Hepatocyte (in vitro differentiated cells): ENCODE results near the gene ABR. TPM values are rescaled to one million over a fixed set of nuclear protein-coding genes. Genes with fewer than 3 reads are reported as not detected.

Source experiments
- DNase-seq: peaks from one replicate; pipeline ENCODE4 v3.0.0-alpha.2; 2016; ENCODE audit warnings: low spot score
- H2AFZ ChIP-seq: fragments of 200-600 bp; sonication (generic); 2 replicates; pipeline ENCODE4 v1.6.0; 2016; ENCODE audit warnings: antibody characterized with exemption, mild to moderate bottlenecking
- H3K27ac ChIP-seq: fragments of 200-600 bp; sonication (generic); 2 replicates; pipeline ENCODE4 v1.5.1; 2016; ENCODE audit warnings: mild to moderate bottlenecking
- H3K27me3 ChIP-seq: fragments of 200-600 bp; sonication (generic); 2 replicates; pipeline ENCODE4 v1.6.1; 2016
- H3K36me3 ChIP-seq: fragments of 200-600 bp; sonication (generic); replicated peaks from 2 replicates; pipeline ENCODE4 v1.5.1; 2016; ENCODE audit warnings: low read depth; ENCODE audit not compliant: insufficient read depth
- H3K4me1 ChIP-seq: fragments of 200-600 bp; sonication (generic); 2 replicates; pipeline ENCODE4 v1.5.1; 2016; ENCODE audit warnings: mild to moderate bottlenecking, moderate library complexity; ENCODE audit not compliant: insufficient read depth
- H3K4me2 ChIP-seq: fragments of 200-600 bp; sonication (generic); 2 replicates; pipeline ENCODE4 v1.6.0; 2016
- H3K4me3 ChIP-seq: fragments of 200-600 bp; sonication (generic); 2 replicates; pipeline ENCODE4 v1.5.1; 2016; ENCODE audit warnings: mild to moderate bottlenecking
- H3K79me2 ChIP-seq: fragments of 200-600 bp; sonication (generic); 2 replicates; pipeline ENCODE4 v1.6.0; 2017; ENCODE audit warnings: mild to moderate bottlenecking
- H3K9me2 ChIP-seq: fragments of 200-600 bp; sonication (generic); replicated peaks from 2 replicates; pipeline ENCODE4 v1.6.0; 2017; ENCODE audit warnings: mild to moderate bottlenecking; ENCODE audit not compliant: insufficient read depth
- H3K9me3 ChIP-seq: fragments of 200-600 bp; sonication (generic); 2 replicates; pipeline ENCODE4 v1.5.1; 2016; ENCODE audit warnings: low read depth, mild to moderate bottlenecking
- H4K20me1 ChIP-seq: fragments of 200-600 bp; sonication (generic); 2 replicates; pipeline ENCODE4 v1.6.0; 2016; ENCODE audit warnings: mild to moderate bottlenecking; ENCODE audit not compliant: insufficient read depth, poor library complexity, severe bottlenecking
- CTCF ChIP-seq: fragments of 200-600 bp; sonication (generic); IDR thresholded peaks from 2 replicates; pipeline ENCODE4 v1.5.1; 2016; ENCODE audit warnings: antibody characterized with exemption, mild to moderate bottlenecking; ENCODE audit not compliant: poor library complexity
- EZH2 ChIP-seq: fragments of 200-600 bp; sonication (generic); IDR thresholded peaks from 2 replicates; pipeline ENCODE4 v1.6.1; 2016; ENCODE audit warnings: antibody characterized with exemption, mild to moderate bottlenecking, borderline replicate concordance
- EZH2phosphoT487 ChIP-seq: fragments of 200-600 bp; sonication (generic); IDR thresholded peaks from one replicate; pipeline ENCODE4 v1.6.1; 2018; ENCODE audit warnings: antibody characterized with exemption, mild to moderate bottlenecking, low read depth, moderate library complexity; ENCODE audit not compliant: unreplicated experiment, severe bottlenecking
- WGBS: methylation state at CpG from one replicate; pipeline ENCODE4 v1.1.6; 2016; ENCODE audit warnings: low lambda C conversion rate; ENCODE audit errors: missing lambda C conversion rate; 5-methylcytosine and 5-hydroxymethylcytosine counted together
- polyA plus RNA-seq: library from polyadenylated mRNA; unstranded; fragments of >200 nt; fragmentation: Nextera tagmentation; extraction: Ambion mirVana; gene quantifications from 2 replicates; pipeline ENCODE4 v1.2.1, GENCODE V29; 2016
- total RNA-seq: library from RNA; depleted of rRNA; stranded (reverse); fragments of >200 nt; gene quantifications from 2 replicates; pipeline ENCODE4 v1.2.3, GENCODE V29; 2014

ABR gene
- total and polyA plus RNA-seq, 2 experiments from 2014 or later, result 26.8 to 51.5 TPM

DNA sequence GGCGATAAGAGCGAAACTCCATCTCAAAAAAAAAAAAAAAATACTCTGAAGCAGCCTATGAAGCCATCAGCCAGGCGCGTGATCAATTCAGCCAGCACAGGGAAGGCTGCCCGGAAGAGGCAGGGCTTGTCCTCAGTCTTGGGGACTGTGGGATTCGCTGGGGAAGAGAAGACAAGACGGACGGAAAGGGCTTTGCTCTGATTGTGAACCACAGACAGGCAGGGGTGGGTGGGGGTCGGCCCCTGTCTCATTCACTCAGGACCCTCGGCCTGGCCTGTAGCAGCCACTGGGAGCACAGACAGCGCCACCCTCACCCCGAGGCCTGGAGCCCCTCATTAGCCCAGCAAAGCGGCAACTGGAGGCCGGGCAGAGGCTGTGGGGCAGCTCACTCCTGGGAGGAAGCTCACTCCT lies 37.2 kb downstream of the ABR start:
- no peak overlapping the region for H3K4me3 ChIP-seq
- H3K4me2 ChIP-seq, result no peak overlapping the region
- no peaks in the 10 kb centered on the region for H3K9me2 ChIP-seq
- 99% methylated on average over 13 of the region's 14 CpGs for WGBS
- peaks cover 16% of the 10 kb centered on the region for H3K4me1 ChIP-seq
- DNase-seq, result no peak
- no peaks in the 10 kb centered on the region for H3K9me3 ChIP-seq
- H3K27ac ChIP-seq, result no peak overlapping the region
- H3K27me3 ChIP-seq, result no peaks in the 10 kb centered on the region
- H2AFZ ChIP-seq, result no peak overlapping the region
- TF ChIP-seq EZH2, result no peak
- no peak for TF ChIP-seq CTCF
- TF ChIP-seq EZH2phosphoT487, result no peak
- H3K79me2 ChIP-seq, result no peaks in the 10 kb centered on the region
- H3K36me3 ChIP-seq, result no peaks in the 10 kb centered on the region
- no peaks in the 10 kb centered on the region for H4K20me1 ChIP-seq

GRCh38 chr17:1137465-1137894 lies 42.3 kb downstream of the ABR start:
- Histone ChIP-seq H3K4me3 (no peak overlapping the region), H3K27me3 (no peaks in the 10 kb centered on the region), H3K9me2 (no peaks in the 10 kb centered on the region), H3K36me3 (no peaks in the 10 kb centered on the region), H3K79me2 (no peaks in the 10 kb centered on the region), H2AFZ (no peak overlapping the region), H3K27ac (no peak overlapping the region), H3K4me2 (no peak overlapping the region), H4K20me1 (no peaks in the 10 kb centered on the region), H3K4me1 (peaks cover 5% of the 10 kb centered on the region), H3K9me3 (no peaks in the 10 kb centered on the region)
- 93% methylated on average over 18 of the region's 18 CpGs for WGBS
- no peak for DNase-seq
- TF ChIP-seq EZH2, result no peak
- TF ChIP-seq CTCF, result no peak
- TF ChIP-seq EZH2phosphoT487, result no peak

DNA sequence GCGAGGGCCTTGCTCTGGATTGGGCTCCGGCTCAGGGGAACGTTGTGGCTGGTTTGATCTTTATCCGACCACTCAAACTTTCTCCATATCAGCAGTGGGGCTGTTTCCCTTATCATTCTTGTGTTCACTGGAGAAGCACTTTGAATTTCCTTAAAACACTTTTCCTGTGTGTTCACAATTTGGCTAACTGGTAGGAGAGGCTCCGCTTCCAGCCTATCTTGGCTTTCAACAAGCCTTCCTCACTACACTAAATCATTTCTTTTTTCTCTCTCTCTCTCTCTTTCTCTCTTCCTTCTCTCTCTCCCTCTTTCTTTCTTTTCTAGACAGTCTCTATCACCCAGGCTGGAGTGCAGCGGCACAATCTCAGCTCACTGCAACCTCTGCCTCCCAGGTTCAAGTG lies 43.0 kb downstream of the ABR start:
- no peaks in the 10 kb centered on the region for H3K36me3 ChIP-seq
- H3K27ac ChIP-seq, result no peak overlapping the region
- 67% methylated on average over 6 of the region's 6 CpGs for WGBS
- no peaks in the 10 kb centered on the region for H3K9me3 ChIP-seq
- no peak overlapping the region for H2AFZ ChIP-seq
- no peaks in the 10 kb centered on the region for H3K79me2 ChIP-seq
- no peaks in the 10 kb centered on the region for H4K20me1 ChIP-seq
- H3K4me1 ChIP-seq, result peaks cover 5% of the 10 kb centered on the region
- no peak overlapping the region for H3K4me2 ChIP-seq
- no peak for DNase-seq
- no peaks in the 10 kb centered on the region for H3K9me2 ChIP-seq
- TF ChIP-seq EZH2phosphoT487 (no peak), EZH2 (no peak), CTCF (no peak)
- H3K4me3 ChIP-seq, result no peak overlapping the region
- no peaks in the 10 kb centered on the region for H3K27me3 ChIP-seq
